GM20000 (cell line): ENCODE measurements around the gene SIGLEC7.
"Not testable (repeated sequence)": the region's sequence is repeated elsewhere in the genome, so short reads cannot be mapped to it uniquely, and the experiment has no call there.

Experiments used
- DNase-seq: peaks from one replicate; pipeline ENCODE4 v3.0.0; 2012; ENCODE audit warnings: low spot score
- TF ChIP-seq, protein P1 (sequence below): IDR thresholded peaks from 2 replicates; pipeline ENCODE4 v1.5.1; 2012; ENCODE audit warnings: mild to moderate bottlenecking, control low read depth; ENCODE audit errors: extremely low read depth, missing control alignments

Gene SIGLEC7

DNA sequence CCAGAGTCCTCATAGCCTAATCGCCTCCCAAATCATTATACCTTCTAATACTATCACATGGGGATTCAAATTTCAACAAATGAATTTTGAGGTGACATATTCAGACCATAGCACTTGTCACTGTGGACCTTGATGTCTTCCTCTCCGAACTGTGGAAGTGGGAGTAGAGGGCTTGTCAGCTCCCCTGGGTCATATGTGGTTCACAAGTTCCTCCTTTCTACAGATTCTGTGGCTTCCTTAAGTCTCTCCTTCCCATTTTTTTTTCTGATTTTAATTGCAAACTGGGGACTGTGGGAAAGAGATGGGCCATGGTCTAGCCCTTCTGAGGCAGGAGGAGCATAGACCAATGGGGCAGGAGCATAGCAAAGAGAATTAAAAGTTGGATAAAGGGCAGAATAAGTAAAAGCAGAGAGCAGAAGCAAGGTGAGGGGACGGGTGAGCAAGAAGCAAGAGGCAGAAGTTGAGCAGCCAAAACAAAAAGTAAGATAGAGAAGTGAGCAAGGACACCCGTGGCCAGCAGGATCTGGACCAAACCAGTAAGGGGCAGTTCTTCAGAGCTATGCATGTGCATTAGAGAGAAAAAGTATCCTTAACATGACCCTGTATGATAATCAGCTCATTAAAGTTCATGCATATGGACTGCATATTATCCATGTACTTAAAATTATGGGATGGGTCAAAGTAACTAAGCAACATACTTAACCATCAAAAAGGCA is 2.6 kb upstream of the SIGLEC7 start:
- TF ChIP-seq, protein P1, sequence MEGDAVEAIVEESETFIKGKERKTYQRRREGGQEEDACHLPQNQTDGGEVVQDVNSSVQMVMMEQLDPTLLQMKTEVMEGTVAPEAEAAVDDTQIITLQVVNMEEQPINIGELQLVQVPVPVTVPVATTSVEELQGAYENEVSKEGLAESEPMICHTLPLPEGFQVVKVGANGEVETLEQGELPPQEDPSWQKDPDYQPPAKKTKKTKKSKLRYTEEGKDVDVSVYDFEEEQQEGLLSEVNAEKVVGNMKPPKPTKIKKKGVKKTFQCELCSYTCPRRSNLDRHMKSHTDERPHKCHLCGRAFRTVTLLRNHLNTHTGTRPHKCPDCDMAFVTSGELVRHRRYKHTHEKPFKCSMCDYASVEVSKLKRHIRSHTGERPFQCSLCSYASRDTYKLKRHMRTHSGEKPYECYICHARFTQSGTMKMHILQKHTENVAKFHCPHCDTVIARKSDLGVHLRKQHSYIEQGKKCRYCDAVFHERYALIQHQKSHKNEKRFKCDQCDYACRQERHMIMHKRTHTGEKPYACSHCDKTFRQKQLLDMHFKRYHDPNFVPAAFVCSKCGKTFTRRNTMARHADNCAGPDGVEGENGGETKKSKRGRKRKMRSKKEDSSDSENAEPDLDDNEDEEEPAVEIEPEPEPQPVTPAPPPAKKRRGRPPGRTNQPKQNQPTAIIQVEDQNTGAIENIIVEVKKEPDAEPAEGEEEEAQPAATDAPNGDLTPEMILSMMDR: no peak
- no peak for DNase-seq

DNA sequence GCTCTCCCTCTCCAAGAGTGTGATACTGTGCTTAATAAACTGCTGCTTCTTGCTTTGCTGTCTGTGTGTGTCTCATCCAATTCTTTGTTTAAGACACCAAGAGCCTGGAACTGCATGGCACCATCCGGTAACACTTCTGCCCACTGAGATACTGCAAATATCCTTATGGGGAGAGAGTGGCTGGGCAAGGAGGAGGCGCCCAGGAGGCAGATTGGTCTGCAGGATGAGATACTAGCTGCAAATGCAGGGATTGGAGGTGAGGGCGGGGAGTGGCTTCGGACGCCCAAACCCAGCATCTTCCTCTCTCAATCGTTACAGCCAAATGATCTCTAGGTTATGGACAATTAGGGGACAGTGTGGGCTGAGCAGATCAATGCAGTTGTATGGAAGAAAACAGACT is 1.7 kb upstream of the SIGLEC7 start:
- TF ChIP-seq, protein P1: no peak
- DNase-seq: no peak

DNA sequence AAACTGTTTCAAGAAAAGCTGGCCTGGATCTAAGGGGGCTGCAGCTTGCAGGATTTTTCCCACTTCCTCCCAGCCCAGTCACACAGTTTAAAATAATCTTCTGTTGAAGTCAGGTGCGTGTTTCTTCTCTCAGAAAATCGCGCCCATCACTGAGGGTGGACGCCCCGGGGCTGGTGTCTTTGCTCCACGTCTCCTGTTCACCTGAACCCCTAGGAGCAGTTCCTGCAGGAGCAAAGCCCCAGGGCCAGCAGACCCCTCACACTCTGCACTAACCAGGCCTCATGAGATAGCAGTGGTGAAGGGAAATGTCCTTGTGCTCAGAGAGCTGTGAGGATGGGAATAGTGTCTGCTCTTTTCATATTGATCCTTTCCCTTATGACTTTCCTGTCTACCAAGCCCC is 920 bp upstream of the SIGLEC7 start:
- TF ChIP-seq, protein P1: no peak
- DNase-seq: no peak

DNA sequence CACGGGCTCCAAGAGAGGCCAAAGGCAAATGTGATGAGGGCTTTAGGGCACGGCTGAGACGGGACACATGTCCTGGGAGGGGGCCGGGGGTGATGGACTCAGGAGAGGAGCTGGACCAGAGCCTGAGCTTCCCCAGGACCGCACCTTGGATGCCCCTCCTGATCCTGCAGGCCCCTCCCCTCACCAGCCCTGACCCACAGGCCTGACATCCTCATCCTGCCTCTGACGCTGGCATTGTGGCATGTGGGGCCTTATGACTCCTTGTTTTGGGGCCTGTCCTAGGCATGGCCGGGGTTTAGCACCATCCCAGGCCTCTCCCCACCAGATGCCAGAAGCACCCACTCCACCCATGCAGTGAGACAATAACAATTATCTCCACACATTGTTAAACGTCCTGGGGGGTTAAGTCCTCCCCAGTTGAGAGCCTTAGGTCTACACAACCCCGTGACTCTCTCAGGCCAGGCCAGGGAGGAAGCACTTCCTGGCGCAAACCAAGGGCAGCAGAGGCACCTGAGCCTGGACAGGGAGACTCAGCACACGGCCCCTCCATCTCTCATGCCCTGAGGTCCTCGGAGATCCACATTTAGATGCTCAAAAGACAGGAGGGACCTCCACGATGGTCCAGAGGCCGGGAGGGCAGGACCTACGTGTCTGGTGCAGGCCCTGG is 841 bp downstream of the SIGLEC7 start:
- not testable (repeated sequence) for DNase-seq

DNA sequence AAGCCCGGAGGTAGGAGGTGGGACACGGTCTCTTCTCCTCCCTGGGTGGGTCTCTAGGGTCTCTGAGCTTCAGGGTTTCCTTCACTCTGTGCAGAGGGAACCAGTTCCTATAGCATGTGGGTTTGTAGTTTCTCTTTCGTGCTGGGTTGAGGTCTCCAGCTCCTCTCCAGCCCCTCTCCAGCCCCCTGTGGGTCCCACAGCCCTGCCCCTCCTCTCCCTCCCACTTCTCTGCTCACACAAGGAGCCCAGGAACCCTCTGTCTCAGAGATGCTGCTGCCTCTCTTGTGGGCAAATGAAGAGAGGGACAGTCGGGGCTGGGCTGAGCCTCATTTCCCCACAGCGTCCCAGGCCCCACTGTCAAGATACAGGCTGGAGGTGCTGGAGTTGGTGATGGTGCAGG is 1.4 kb downstream of the SIGLEC7 start:
- TF ChIP-seq, protein P1: no peak
- no peak for DNase-seq

DNA sequence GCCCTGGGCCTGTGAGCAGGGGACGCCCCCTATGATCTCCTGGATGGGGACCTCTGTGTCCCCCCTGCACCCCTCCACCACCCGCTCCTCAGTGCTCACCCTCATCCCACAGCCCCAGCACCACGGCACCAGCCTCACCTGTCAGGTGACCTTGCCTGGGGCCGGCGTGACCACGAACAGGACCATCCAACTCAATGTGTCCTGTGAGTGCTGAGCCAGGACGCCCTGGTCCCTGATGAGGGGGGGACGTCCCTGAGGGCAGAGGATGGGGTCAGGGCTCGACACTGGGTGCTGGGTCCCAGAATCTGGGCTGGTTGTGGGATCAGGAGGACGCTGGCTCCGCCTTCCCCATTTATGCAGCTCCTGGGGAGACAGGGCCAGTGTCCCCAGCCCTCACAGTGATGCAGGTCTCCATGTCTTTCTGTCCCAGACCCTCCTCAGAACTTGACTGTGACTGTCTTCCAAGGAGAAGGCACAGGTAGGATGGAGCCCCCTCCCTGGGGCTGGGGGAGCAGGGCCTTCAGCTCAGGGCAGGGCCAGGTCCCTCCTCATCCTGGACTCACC is 2.5 kb downstream of the SIGLEC7 start:
- DNase-seq: no peak
- TF ChIP-seq, protein P1: no peak

DNA sequence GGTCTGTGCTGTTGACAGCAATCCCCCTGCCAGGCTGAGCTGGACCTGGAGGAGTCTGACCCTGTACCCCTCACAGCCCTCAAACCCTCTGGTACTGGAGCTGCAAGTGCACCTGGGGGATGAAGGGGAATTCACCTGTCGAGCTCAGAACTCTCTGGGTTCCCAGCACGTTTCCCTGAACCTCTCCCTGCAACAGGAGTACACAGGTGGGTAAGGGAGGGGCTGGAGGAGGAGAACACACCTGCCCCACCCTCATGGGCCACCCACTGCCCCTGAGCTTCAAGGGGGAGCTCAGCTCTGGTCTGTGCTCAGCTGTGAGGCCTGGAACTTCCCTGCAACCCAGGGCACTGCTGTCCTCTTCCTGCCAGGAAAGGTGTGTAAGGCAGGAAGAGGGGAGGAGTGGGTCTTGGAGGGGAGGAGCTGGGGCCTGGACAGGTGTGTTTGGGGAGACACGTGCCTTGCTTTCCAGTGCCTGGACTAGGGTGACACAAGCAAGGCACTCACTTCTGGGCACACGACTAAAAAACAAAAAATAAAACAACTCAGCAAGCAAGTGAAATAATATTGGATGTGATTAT is 3.9 kb downstream of the SIGLEC7 start:
- no peak for DNase-seq
- TF ChIP-seq, protein P1: no peak
